Sigmoid colon (tissue), 7 donors: ENCODE results near the gene NPBWR2. TPM values are rescaled to one million over a fixed set of nuclear protein-coding genes. Genes with fewer than 3 reads are reported as not detected.

Source experiments
- DNase-seq: peaks from one replicate; pipeline ENCODE4 v3.0.0-alpha.2; 2019
- H3K27ac ChIP-seq, 4 donors: fragments of 200-600 bp; sonication (generic); one replicate each; pipeline ENCODE4 v1.5.1; 2016 to 2019; ENCODE audit warnings: mild to moderate bottlenecking in 1 of 4
- H3K27me3 ChIP-seq, 3 donors: fragments of 200-600 bp; sonication (generic); one replicate each; pipeline ENCODE4 v1.5.1; 2019; ENCODE audit warnings: mild to moderate bottlenecking in 1 of 3
- H3K36me3 ChIP-seq, 4 donors: fragments of 200-600 bp; sonication (generic); one replicate each; pipeline ENCODE4 v1.5.1; 2016 to 2019
- H3K4me1 ChIP-seq, 4 donors: fragments of 200-600 bp; sonication (generic); one replicate each; pipeline ENCODE4 v1.5.1; 2017 to 2019
- H3K4me3 ChIP-seq, 4 donors: fragments of 200-600 bp; sonication (generic); one replicate each; pipeline ENCODE4 v1.5.1; 2017 to 2019; ENCODE audit warnings: mild to moderate bottlenecking in 2 of 4, moderate library complexity in 1 of 4
- H3K9me3 ChIP-seq, 4 donors: fragments of 200-600 bp in 3 of 4; sonication (generic) in 3 of 4; one replicate each; pipeline versions ENCODE4 v1.5.1 to v1.6.1; 2013 to 2019
- CTCF ChIP-seq, 4 experiments: fragments of 450-650 bp in 3 of 4; fragments of 200-600 bp in 1 of 4; IDR thresholded peaks; one replicate each; pipeline ENCODE4 v1.5.1; 2016 to 2019; ENCODE audit warnings: antibody characterized with exemption in 4 of 4, mild to moderate bottlenecking in 3 of 4, moderate library complexity in 2 of 4
- EP300 ChIP-seq, 4 donors: sonication (generic); formaldehyde crosslinking; IDR thresholded peaks; one replicate each; pipeline ENCODE4 v1.6.1; 2017; ENCODE audit warnings: antibody characterized with exemption in 4 of 4
- POLR2A ChIP-seq, 2 donors: fragments of 450-650 bp; IDR thresholded peaks; one replicate each; pipeline ENCODE4 v1.6.1; 2016; ENCODE audit warnings: antibody characterized with exemption in 2 of 2, mild to moderate bottlenecking in 2 of 2, moderate library complexity in 2 of 2
- POLR2AphosphoS5 ChIP-seq, 4 donors: sonication (generic); formaldehyde crosslinking; IDR thresholded peaks; one replicate each; pipeline ENCODE4 v1.6.1; 2017; ENCODE audit warnings: antibody characterized with exemption in 4 of 4
- WGBS, 2 donors: extraction: QIAGEN DNeasy Blood & Tissue Kit; methylation state at CpG; one replicate each; pipeline ENCODE4 v1.1.7; 2013; 5-methylcytosine and 5-hydroxymethylcytosine counted together
- intact Hi-C: fragments of 100-400 bp; cut with DNase I; formaldehyde crosslinking; loops from one replicate; pipeline ENCODE4 v1.15.1; 2023
- polyA plus RNA-seq, 3 donors: library from polyadenylated mRNA; stranded (reverse); fragments of 200-250 nt; gene quantifications; one replicate each; pipeline ENCODE4 v1.2.3, GENCODE V29; 2013
- total RNA-seq, 4 donors: library from RNA; depleted of rRNA; stranded (reverse); fragments of >200 nt; gene quantifications; one replicate each; pipeline ENCODE4 v1.1.0, GENCODE V29; 2016
- donor health status: healthy with polysubstance abuse.
- donor health status: Bipolar disorder and iron deficiency.
- donor health status: healthy.

The NPBWR2 gene
- total and polyA plus RNA-seq, 7 donors, result not detected

GRCh38 chr20:64074184-64074789 is 33.1 kb downstream of the NPBWR2 start:
- Histone ChIP-seq H3K36me3 (peaks cover 0 to 34% (median 6%) of the 10 kb centered on the region in 4 donors), H3K27me3 (no peaks in the 10 kb centered on the region), H3K27ac (no peak overlapping the region), H3K9me3 (no peaks in the 10 kb centered on the region), H3K4me1 (peaks cover 0 to 13% (median 11%) of the 10 kb centered on the region in 4 donors), H3K4me3 (no peak overlapping the region)
- intact Hi-C loops, result no loop called here
- no peak for DNase-seq
- 91 to 96% methylated on average over 28 of the region's 28 CpGs for WGBS, 2 donors
- TF ChIP-seq CTCF (IDR thresholded peaks at IDR 0.05) (no peak), EP300 (IDR thresholded peaks at IDR 0.05) (no peak), POLR2A (IDR thresholded peaks at IDR 0.05) (no peak), POLR2AphosphoS5 (IDR thresholded peaks at IDR 0.05) (no peak)

- WGBS, 2 donors, result 92 to 93% methylated on average over 37 of the region's 37 CpGs
- H3K36me3 ChIP-seq, result peaks cover 0 to 34% (median 6%) of the 10 kb centered on the region in 4 donors
Measured at GRCh38 chr20:64073476-64074183, 33.7 kb downstream of the NPBWR2 start.

GRCh38 chr20:64072498-64073063 is 34.8 kb downstream of the NPBWR2 start:
- intact Hi-C loops, result no loop called here
- Histone ChIP-seq H3K4me3 (no peak overlapping the region), H3K9me3 (no peaks in the 10 kb centered on the region), H3K36me3 (peaks cover 0 to 34% (median 6%) of the 10 kb centered on the region in 4 donors), H3K27ac (no peak overlapping the region), H3K4me1 (no peaks in the 10 kb centered on the region), H3K27me3 (no peaks in the 10 kb centered on the region)
- DNase-seq, result no peak
- WGBS, 2 donors, result 85 to 86% methylated on average over 14 of the region's 14 CpGs
- no peak for TF ChIP-seq EP300 (IDR thresholded peaks at IDR 0.05)
- TF ChIP-seq CTCF (IDR thresholded peaks at IDR 0.05), result no peak
- no peak for TF ChIP-seq POLR2A (IDR thresholded peaks at IDR 0.05)
- no peak for TF ChIP-seq POLR2AphosphoS5 (IDR thresholded peaks at IDR 0.05)

More at GRCh38 chr20:64073476-64074183, 33.7 kb downstream of the NPBWR2 start:
- Histone ChIP-seq H3K27me3 (no peaks in the 10 kb centered on the region), H3K27ac (no peak overlapping the region), H3K4me3 (no peak overlapping the region), H3K4me1 (peaks cover 0 to 7% (median 5%) of the 10 kb centered on the region in 4 donors), H3K9me3 (no peaks in the 10 kb centered on the region)
- TF ChIP-seq POLR2AphosphoS5 (IDR thresholded peaks at IDR 0.05) (no peak), EP300 (IDR thresholded peaks at IDR 0.05) (no peak), CTCF (IDR thresholded peaks at IDR 0.05) (no peak), POLR2A (IDR thresholded peaks at IDR 0.05) (no peak)
- no peak for DNase-seq
- intact Hi-C loops, result no loop called here

- TF ChIP-seq EP300 (IDR thresholded peaks at IDR 0.05) (no peak), POLR2AphosphoS5 (IDR thresholded peaks at IDR 0.05) (no peak), CTCF (IDR thresholded peaks at IDR 0.05) (no peak), POLR2A (IDR thresholded peaks at IDR 0.05) (no peak)
- no peak for DNase-seq
Measured at GRCh38 chr20:64071341-64072332, 35.7 kb downstream of the NPBWR2 start.

More at GRCh38 chr20:64071341-64072332, 35.7 kb downstream of the NPBWR2 start:
- Histone ChIP-seq H3K4me1 (no peaks in the 10 kb centered on the region), H3K4me3 (no peak overlapping the region), H3K27me3 (no peaks in the 10 kb centered on the region), H3K9me3 (no peaks in the 10 kb centered on the region), H3K27ac (no peak overlapping the region), H3K36me3 (peaks cover 0 to 34% (median 6%) of the 10 kb centered on the region in 4 donors)
- intact Hi-C loops, result no loop called here
- 85 to 90% methylated on average over 30 of the region's 30 CpGs for WGBS, 2 donors
